Measurements from ENCODE around the gene RNF220.
A peak's percentile ranks its signal among the peaks of the same experiment; 100 is the strongest.
"Not testable (repeated sequence)": the region's sequence is repeated elsewhere in the genome, so short reads cannot be mapped to it uniquely, and the experiment has no call there.

RNF220 gene

DNA sequence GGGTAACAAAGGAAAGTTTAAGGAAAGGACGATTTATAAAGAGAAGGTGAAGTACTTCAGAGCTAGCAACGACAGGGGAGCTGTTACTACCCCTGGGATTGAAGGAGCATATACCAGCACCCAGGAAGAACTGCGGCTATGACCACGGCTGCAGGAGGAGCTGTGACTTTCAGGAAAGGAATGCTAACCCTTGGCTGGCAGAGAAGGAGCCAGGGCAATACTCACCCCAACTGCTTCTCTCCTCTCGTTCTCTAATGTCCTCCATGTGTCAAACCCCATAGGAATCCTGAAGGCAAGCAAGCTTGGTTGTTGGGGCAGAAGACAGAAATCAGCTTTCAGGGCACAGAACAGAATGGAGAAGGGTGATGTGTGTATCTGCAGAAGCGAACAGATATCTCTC, 148.7 kb downstream of the RNF220 start:
- no peak for DNase-seq

DNA sequence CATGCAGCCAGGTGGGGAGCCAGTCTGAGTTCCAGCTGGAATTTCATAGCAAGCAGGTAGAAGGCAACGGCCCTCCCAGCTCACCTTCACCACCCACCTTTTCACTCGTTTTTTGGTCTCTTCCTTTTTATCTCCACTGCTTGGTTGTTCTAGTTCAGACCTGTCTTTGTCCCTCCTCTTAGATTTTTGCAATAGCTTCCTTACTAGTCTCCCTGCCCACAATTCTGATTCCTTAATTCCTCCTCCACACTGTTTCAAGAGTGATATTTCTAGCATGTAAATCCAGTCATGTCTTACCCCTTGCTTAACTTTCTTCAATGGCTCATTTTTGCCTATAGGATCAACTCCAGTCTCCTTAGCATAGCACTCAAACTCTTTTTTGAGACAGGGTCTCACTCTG, 149.7 kb downstream of the RNF220 start:
- no peak for DNase-seq

DNA sequence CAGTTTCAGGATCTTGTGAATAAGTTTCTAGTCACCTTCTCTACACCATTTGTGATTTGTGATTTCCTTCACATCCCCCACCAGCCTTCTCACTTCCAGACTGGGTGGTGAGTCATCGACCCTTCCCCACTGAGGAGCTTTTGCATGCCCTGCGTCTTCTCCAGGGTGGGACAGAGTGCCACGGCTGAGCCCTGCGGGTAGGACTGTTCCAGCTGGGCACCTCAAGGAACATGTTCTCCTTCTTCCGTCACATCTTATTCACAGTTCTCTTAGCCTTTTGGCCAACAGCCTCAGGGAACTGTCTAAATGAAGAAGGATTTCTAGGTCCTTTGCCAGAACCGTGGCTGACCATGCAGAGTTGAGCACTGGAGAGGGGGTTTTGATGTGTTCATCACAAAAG, 152.7 kb downstream of the RNF220 start:
- peak in 1 of 14 donors; percentile 22 for DNase-seq

DNA sequence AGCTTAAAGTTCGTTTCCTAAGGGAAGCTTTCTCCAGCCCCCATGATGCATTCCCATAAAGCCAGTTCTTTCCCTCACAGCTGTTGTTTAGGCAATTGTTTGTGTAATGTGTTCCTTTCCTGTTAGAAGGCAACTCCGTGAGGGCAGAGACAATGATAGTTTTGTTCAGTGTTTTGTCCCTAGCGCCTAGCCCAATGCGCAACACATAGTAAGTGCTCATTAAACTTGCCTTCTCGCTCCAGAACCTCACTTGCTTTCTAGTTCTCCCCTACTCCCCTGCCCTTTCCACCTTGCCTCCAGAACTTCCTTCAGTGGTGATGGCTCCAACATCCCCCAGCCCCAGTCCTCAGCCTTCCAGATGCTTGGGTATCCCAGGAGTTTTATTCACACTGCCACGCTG, 153.8 kb downstream of the RNF220 start:
- DNase-seq: no peak

- no peak for DNase-seq
These were observed 154.3 kb downstream of the RNF220 start for GRCh38 chr1:44559330-44559729.

GRCh38 chr1:44559913-44560312, 154.9 kb downstream of the RNF220 start:
- DNase-seq: no peak

DNA sequence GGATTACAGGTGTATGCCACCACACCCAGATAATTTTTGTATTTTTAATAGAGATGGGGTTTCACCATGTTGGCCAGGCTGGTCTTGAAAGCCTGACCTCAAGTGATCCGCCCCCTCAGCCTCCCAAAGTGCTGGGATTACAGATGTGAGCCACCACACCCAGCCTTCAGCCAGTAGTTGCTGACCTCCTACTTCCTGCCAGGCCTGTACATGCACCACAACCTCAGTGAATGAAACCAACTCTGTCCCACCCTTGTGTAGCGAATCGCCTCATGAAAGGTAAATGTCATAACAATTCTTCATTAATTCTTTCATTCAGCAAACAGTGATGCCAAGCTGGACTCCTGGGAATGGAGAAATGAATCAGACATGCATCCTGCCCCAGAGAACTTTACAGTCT, 155.6 kb downstream of the RNF220 start:
- not testable (repeated sequence) for DNase-seq

- no peak for DNase-seq
These were observed 160.2 kb downstream of the RNF220 start for GRCh38 chr1:44565259-44565750.

DNA sequence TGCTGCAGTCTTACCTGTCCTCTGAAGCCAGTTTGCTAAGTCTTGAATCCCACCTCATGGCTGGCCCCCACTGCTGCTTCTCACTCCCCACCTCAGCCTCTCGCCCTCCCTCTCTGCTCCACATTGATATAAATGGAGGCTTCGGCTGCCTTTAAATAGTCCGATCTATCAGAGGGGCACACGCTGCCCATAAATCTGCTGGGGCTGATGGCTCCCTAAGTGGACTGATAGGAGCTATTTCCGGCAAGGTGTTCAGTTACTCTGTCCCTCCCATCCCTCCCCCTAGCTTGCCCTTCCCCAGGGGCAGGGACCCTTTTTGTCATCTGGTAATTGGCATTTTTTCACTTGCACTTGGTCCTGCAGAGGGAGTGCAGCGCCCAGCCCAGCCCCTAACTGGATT, 160.8 kb downstream of the RNF220 start:
- no peak for DNase-seq

GRCh38 chr1:44566281-44567046, 161.4 kb downstream of the RNF220 start:
- no peak for DNase-seq

GRCh38 chr1:44568128-44568900, 163.3 kb downstream of the RNF220 start:
- no peak for DNase-seq

DNA sequence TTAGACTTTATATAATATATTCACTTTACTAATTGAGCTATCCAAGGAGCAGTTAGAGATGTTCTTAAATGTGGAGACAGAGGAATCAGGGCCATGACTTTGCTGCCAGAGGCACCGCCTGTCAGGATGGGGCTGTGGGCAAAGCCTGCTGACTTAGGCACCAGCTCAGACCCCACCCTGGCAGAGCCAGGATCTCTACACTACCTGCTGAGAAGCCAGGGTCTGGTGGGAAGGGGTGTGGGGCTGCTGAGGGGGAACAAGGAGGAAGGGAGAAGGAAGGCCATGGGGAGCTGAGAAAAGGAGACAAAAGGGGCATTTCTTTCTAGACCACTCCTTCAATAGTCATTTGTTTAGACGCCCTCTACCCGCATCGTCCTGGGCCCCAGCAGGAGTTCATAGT, 164.4 kb downstream of the RNF220 start:
- no peak for DNase-seq

DNA sequence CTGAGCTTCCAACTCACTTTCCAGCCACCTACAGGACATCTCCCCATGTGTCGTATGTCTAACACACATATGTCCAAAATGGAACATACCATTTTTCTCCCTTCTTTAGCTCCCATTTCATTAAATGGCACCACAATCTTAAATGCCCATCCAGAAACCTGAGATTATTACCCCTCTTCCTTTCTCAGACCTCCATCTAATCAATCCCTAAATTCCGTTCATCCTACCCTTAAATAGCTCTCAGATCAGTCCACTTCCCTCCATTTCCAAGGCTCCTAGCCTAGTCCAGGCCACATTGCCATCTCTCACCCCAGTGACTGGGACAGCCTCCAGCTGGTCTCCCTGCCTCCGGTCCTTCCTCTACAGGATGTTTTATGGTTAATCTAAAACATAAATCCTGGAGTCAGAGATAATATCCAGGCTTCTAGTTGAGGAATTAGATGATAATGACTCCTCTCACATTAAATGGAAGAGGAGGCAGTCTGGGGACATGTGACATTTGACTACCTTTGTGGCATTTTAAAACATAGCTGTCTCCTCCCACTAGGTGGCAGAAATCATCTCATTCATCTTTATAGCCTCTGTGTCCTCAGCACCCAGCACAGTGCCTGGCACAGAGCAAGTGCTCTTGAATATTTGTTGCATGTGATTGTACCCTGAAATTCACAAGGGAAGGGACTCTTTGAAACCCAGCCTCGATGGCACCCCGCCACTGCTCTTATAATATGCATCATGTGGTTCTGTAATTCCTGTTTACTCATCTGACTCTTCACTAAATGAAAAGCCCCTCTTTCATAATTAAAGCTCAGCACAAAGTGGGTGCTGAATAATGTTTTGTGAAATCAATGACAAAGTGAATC, 166.9 kb downstream of the RNF220 start:
- peak in 3 of 14 donors; percentile 2 to 22 (median 22) for DNase-seq

GRCh38 chr1:44572572-44572879, 167.5 kb downstream of the RNF220 start:
- no peak for DNase-seq

DNA sequence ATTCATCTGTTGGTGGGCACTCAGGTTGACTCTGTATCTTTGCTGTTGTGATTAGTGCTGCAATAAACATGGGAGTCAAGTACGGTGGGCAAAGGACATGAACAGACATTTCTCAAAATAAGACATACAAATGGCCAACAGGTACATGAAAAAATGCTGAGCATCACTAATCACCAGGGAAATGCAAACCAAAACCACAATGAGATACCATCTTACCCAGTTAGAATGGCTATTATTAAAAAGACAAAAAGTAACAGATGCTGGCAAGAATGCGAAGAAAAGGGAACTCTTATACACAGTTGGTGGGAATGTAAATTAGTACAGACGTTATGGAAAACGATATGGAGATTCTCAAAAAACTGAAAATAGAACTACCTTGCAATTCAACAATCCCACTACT, 170.3 kb downstream of the RNF220 start:
- DNase-seq: no peak

DNA sequence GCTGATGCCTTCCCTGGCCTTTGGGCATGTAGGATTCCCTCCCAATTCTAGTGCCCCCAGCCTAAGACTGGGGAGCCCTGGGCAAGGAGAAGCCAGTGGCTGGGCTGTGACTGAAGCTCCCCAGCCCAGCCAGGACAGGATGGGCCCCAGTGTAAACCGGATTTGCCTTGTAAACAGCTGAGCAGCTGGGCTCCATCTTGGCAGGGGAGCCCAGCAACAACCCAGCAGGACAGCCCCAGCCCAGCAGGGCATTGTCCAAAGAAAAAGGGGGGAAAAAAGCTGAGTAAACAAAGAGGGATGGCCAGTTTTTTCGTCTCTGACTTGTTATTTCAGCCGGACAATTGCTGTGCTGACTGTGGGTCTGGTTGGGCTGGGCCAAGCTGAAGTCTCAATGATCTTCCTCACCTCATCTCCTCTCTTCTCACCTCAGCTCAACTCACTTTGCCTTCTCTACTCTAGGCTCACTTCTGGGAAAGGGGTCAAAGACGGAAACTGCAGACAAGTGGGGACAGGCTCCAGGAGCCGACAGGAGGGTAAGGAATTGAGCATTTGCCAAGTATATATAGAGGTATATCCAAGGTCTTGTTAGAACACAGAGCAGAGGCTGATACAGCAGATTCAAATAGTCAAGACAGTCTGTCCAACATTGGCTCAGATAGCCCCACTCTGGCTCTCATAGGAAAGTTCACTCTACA, 171.5 kb downstream of the RNF220 start:
- DNase-seq: peak in 9 of 14 donors; percentile 6 to 63 (median 34)

GRCh38 chr1:44581205-44581604, 176.2 kb downstream of the RNF220 start:
- DNase-seq: no peak

DNA sequence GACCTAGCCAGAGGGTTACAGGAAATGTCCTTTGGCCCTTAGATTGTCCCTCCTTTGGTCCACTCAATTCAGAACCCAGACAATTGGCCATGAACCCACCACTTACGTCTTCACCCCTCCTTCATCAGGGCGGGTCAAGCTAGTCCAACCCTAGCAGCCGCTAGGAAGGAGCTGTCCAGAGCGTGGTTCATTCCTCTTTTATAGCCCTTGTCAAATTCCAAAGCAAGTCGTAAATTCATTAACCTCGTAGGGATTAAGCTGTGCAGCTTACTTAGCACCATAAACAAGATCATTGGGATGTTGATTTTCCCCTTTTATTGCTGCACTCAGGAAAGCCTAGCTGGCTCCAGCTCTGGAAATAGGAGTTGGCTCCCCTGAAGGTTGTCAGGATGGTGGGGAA, 179.1 kb downstream of the RNF220 start:
- DNase-seq: no peak

- no peak for DNase-seq
These were observed 180.4 kb downstream of the RNF220 start for GRCh38 chr1:44585315-44585920.

GRCh38 chr1:44587796-44588460, 182.9 kb downstream of the RNF220 start:
- peak in 8 of 14 donors; percentile 9 to 75 (median 48) for DNase-seq

GRCh38 chr1:44588551-44589210, 183.6 kb downstream of the RNF220 start:
- no peak for DNase-seq
